Suprapubic skin (tissue), 4 donors: ENCODE data around the gene UBE3A.

Experiments used
- EP300 ChIP-seq: sonication (generic); formaldehyde crosslinking; IDR thresholded peaks from one replicate; pipeline ENCODE4 v1.6.1; 2017; ENCODE audit warnings: antibody characterized with exemption
- POLR2A ChIP-seq, 2 donors: fragments of 450-650 bp; IDR thresholded peaks; one replicate each; pipeline ENCODE4 v1.6.1; 2017; ENCODE audit warnings: antibody characterized with exemption in 2 of 2, mild to moderate bottlenecking in 2 of 2, moderate library complexity in 2 of 2
- POLR2AphosphoS5 ChIP-seq, 3 donors: sonication (generic); formaldehyde crosslinking; IDR thresholded peaks; one replicate each; pipeline ENCODE4 v1.6.1; 2017; ENCODE audit warnings: antibody characterized with exemption in 3 of 3
- TF ChIP-seq, protein P1 (sequence below), 2 donors: fragments of 200-600 bp in 1 of 2; fragments of 450-650 bp in 1 of 2; sonication (generic) in 1 of 2; IDR thresholded peaks; one replicate each; pipeline ENCODE4 v1.5.1; 2016 to 2019; ENCODE audit warnings: antibody characterized with exemption in 2 of 2, mild to moderate bottlenecking in 1 of 2, moderate library complexity in 1 of 2

DNA sequence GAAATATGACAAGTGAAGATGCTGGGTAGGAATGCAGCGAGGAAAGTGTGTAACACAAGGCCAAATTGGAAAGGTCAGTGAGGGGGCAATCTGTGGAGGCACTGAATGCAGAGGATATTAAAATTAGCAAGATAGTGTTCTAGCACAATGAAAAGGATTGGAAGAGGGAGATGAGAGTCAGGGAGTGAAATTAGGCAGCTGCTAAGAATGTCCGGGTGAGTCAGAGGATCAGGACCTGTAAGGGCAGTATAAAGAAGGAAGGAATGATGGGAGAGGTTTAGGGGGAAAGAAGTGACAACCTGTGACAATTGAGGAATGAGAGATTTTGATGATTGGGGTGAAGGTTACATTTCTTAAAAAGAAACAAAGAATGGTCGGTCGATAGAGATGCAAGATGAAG, 103.5 kb downstream of the UBE3A start:
- TF ChIP-seq EP300 (no peak), POLR2A (IDR thresholded peaks at IDR 0.05) (no peak), POLR2AphosphoS5 (IDR thresholded peaks at IDR 0.05) (no peak)
- TF ChIP-seq, protein P1, sequence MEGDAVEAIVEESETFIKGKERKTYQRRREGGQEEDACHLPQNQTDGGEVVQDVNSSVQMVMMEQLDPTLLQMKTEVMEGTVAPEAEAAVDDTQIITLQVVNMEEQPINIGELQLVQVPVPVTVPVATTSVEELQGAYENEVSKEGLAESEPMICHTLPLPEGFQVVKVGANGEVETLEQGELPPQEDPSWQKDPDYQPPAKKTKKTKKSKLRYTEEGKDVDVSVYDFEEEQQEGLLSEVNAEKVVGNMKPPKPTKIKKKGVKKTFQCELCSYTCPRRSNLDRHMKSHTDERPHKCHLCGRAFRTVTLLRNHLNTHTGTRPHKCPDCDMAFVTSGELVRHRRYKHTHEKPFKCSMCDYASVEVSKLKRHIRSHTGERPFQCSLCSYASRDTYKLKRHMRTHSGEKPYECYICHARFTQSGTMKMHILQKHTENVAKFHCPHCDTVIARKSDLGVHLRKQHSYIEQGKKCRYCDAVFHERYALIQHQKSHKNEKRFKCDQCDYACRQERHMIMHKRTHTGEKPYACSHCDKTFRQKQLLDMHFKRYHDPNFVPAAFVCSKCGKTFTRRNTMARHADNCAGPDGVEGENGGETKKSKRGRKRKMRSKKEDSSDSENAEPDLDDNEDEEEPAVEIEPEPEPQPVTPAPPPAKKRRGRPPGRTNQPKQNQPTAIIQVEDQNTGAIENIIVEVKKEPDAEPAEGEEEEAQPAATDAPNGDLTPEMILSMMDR (IDR thresholded peaks at IDR 0.05): no peak
